ENCODE measurements around the gene ZBED2. TPM values are rescaled to one million over a fixed set of nuclear protein-coding genes. Genes with fewer than 3 reads are reported as not detected.

The ZBED2 gene
- total and polyA plus RNA-seq, 2 experiments from 2014 or later, result not detected

DNA sequence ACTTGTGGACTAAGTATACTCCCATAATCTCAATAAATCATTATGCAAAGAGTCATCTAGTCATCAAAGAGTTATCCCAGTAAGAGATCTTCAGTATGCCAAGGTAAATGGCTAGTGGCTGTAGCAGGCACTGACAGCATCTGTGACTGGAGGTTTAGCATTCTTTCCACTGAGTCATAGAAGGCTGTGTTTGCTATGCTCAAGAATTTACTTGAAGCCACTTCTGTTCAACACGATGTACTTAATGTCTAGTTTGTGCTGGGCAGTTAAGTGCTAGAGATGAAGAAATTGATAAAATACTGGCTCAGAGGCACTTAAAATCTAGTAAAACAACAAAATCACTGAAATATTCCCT is 13.0 kb downstream of the ZBED2 start (continued):
- TF ChIP-seq, protein P1, sequence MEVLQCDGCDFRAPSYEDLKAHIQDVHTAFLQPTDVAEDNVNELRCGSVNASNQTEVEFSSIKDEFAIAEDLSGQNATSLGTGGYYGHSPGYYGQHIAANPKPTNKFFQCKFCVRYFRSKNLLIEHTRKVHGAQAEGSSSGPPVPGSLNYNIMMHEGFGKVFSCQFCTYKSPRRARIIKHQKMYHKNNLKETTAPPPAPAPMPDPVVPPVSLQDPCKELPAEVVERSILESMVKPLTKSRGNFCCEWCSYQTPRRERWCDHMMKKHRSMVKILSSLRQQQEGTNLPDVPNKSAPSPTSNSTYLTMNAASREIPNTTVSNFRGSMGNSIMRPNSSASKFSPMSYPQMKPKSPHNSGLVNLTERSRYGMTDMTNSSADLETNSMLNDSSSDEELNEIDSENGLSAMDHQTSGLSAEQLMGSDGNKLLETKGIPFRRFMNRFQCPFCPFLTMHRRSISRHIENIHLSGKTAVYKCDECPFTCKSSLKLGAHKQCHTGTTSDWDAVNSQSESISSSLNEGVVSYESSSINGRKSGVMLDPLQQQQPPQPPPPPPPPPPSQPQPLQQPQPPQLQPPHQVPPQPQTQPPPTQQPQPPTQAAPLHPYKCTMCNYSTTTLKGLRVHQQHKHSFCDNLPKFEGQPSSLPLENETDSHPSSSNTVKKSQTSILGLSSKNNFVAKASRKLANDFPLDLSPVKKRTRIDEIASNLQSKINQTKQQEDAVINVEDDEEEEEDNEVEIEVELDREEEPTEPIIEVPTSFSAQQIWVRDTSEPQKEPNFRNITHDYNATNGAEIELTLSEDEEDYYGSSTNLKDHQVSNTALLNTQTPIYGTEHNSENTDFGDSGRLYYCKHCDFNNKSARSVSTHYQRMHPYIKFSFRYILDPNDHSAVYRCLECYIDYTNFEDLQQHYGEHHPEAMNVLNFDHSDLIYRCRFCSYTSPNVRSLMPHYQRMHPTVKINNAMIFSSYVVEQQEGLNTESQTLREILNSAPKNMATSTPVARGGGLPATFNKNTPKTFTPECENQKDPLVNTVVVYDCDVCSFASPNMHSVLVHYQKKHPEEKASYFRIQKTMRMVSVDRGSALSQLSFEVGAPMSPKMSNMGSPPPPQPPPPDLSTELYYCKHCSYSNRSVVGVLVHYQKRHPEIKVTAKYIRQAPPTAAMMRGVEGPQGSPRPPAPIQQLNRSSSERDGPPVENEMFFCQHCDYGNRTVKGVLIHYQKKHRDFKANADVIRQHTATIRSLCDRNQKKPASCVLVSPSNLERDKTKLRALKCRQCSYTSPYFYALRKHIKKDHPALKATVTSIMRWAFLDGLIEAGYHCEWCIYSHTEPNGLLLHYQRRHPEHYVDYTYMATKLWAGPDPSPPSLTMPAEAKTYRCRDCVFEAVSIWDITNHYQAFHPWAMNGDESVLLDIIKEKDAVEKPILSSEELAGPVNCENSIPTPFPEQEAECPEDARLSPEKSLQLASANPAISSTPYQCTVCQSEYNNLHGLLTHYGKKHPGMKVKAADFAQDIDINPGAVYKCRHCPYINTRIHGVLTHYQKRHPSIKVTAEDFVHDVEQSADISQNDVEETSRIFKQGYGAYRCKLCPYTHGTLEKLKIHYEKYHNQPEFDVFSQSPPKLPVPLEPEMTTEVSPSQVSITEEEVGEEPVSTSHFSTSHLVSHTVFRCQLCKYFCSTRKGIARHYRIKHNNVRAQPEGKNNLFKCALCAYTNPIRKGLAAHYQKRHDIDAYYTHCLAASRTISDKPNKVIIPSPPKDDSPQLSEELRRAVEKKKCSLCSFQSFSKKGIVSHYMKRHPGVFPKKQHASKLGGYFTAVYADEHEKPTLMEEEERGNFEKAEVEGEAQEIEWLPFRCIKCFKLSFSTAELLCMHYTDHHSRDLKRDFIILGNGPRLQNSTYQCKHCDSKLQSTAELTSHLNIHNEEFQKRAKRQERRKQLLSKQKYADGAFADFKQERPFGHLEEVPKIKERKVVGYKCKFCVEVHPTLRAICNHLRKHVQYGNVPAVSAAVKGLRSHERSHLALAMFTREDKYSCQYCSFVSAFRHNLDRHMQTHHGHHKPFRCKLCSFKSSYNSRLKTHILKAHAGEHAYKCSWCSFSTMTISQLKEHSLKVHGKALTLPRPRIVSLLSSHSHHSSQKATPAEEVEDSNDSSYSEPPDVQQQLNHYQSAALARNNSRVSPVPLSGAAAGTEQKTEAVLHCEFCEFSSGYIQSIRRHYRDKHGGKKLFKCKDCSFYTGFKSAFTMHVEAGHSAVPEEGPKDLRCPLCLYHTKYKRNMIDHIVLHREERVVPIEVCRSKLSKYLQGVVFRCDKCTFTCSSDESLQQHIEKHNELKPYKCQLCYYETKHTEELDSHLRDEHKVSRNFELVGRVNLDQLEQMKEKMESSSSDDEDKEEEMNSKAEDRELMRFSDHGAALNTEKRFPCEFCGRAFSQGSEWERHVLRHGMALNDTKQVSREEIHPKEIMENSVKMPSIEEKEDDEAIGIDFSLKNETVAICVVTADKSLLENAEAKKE (CRISPR knock-in tag; IDR thresholded peaks at IDR 0.05), result no peak
- TF ChIP-seq, protein P2, sequence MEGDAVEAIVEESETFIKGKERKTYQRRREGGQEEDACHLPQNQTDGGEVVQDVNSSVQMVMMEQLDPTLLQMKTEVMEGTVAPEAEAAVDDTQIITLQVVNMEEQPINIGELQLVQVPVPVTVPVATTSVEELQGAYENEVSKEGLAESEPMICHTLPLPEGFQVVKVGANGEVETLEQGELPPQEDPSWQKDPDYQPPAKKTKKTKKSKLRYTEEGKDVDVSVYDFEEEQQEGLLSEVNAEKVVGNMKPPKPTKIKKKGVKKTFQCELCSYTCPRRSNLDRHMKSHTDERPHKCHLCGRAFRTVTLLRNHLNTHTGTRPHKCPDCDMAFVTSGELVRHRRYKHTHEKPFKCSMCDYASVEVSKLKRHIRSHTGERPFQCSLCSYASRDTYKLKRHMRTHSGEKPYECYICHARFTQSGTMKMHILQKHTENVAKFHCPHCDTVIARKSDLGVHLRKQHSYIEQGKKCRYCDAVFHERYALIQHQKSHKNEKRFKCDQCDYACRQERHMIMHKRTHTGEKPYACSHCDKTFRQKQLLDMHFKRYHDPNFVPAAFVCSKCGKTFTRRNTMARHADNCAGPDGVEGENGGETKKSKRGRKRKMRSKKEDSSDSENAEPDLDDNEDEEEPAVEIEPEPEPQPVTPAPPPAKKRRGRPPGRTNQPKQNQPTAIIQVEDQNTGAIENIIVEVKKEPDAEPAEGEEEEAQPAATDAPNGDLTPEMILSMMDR (conservative IDR thresholded peaks at IDR 0.05; ENCODE audit: low read depth in 2 of 2), result no peak

DNA sequence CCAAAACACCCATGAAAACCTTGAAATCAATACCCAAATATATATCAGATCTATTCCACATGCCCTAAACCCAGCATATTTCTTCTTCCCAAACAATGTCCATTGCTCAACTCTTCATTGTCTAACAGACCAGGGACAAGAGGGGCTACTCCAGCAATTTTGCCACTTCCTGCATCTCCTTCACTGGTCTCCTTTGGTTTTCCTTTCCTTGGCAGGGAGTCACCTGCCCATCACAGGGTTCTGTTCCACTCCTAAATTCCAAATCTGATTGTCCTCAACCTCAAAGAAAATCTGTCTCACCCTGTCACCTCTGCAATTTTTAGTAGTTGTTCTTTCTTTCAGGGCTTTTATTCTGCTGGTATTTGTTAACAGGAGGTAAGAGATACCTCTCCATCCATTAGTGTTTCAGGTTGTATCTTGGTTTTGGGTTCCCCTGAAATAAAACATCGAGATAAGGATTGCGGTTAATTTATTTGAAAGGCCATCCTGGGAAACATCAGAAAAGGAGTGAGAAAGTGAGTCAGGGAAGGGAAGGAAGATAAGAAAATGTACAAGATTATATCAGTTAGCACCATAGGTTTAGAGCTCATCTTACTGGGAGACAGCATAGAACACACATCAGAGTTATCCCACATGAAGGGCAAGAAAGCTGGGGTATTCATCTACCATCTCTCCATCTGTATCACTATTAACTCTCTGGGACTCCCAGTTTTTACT is 13.6 kb downstream of the ZBED2 start:
- no peaks in the 10 kb centered on the region for H3K79me2 ChIP-seq (replicated peaks; ENCODE audit: insufficient read depth)
- ATAC-seq (no peak), DNase-seq (ENCODE audit: low spot score) (no peak)
- no peaks in the 10 kb centered on the region for H3F3A ChIP-seq (replicated peaks; ENCODE audit: low read depth)
- peaks cover 7% of the 10 kb centered on the region; the same call in 1 of the 2 replicates for H3K9me2 ChIP-seq (ENCODE audit: insufficient read depth)
- H3K4me1 ChIP-seq (ENCODE audit: insufficient read depth), result no peaks in the 10 kb centered on the region
- Mint-ChIP-seq H3K27ac (no peak overlapping the region), H3K36me3 (ENCODE audit: low read depth) (peaks cover 9% of the 10 kb centered on the region; the same call in 2 of the 3 replicates), H3K9me3 (peaks cover 21% of the 10 kb centered on the region), H3K27me3 (ENCODE audit: insufficient read depth, low read depth, poor library complexity) (no peaks in the 10 kb centered on the region), H3K4me3 (no peak overlapping the region), H3K4me1 (no peaks in the 10 kb centered on the region; the same call in 1 of the 3 replicates)
- H3K27me3 ChIP-seq (ENCODE audit: insufficient read depth), result no peaks in the 10 kb centered on the region
- no peak overlapping the region for H2AFZ ChIP-seq
- H3K27ac ChIP-seq (ENCODE audit: low read depth), result no peak overlapping the region
- no peak overlapping the region for H3K4me2 ChIP-seq
- H4K20me1 ChIP-seq (replicated peaks; ENCODE audit: insufficient read depth), result no peaks in the 10 kb centered on the region
- no peaks in the 10 kb centered on the region for H3K36me3 ChIP-seq (ENCODE audit: insufficient read depth)
- H3K4me3 ChIP-seq, result no peak overlapping the region
- TF ChIP-seq POLR2AphosphoS5 (IDR thresholded peaks at IDR 0.05; ENCODE audit: low read depth) (no peak), JUNB (IDR thresholded peaks at IDR 0.05; ENCODE audit: unreplicated experiment) (no peak), EZH2 (IDR thresholded peaks at IDR 0.05; ENCODE audit: low read depth, unreplicated experiment) (no peak), NANOG (IDR thresholded peaks at IDR 0.05; ENCODE audit: borderline replicate concordance) (no peak), EZH2phosphoT487 (IDR thresholded peaks at IDR 0.05; ENCODE audit: unreplicated experiment) (no peak)
- TF ChIP-seq, protein P3, sequence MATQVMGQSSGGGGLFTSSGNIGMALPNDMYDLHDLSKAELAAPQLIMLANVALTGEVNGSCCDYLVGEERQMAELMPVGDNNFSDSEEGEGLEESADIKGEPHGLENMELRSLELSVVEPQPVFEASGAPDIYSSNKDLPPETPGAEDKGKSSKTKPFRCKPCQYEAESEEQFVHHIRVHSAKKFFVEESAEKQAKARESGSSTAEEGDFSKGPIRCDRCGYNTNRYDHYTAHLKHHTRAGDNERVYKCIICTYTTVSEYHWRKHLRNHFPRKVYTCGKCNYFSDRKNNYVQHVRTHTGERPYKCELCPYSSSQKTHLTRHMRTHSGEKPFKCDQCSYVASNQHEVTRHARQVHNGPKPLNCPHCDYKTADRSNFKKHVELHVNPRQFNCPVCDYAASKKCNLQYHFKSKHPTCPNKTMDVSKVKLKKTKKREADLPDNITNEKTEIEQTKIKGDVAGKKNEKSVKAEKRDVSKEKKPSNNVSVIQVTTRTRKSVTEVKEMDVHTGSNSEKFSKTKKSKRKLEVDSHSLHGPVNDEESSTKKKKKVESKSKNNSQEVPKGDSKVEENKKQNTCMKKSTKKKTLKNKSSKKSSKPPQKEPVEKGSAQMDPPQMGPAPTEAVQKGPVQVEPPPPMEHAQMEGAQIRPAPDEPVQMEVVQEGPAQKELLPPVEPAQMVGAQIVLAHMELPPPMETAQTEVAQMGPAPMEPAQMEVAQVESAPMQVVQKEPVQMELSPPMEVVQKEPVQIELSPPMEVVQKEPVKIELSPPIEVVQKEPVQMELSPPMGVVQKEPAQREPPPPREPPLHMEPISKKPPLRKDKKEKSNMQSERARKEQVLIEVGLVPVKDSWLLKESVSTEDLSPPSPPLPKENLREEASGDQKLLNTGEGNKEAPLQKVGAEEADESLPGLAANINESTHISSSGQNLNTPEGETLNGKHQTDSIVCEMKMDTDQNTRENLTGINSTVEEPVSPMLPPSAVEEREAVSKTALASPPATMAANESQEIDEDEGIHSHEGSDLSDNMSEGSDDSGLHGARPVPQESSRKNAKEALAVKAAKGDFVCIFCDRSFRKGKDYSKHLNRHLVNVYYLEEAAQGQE (IDR thresholded peaks at IDR 0.05; ENCODE audit: unreplicated experiment), result no peak

Measured in GM23338 (cell line).